HCT116 (cell line): ENCODE results near the gene MIER2. TPM values are rescaled to one million over a fixed set of nuclear protein-coding genes. Genes with fewer than 3 reads are reported as not detected.

Experiments used
- ATAC-seq: fragments of 200-7000 bp; cut with Tn5 transposase; 2 replicates; pipeline ENCODE4 v1.9.1; 2020; ENCODE audit warnings: mild to moderate bottlenecking, moderate library complexity
- BruUV-seq: library from RNA; stranded (reverse); fragments of 400-500 nt; replicated peaks from 2 replicates; lab custom pipeline; 2021; lab: Mats Ljungman, UMichigan
- CTCF ChIA-PET: fragments of 300-600 bp; sonication (Branson Sonifier 250); formaldehyde crosslinking; loops from one replicate; lab custom pipeline; 2021; ENCODE audit warnings: antibody characterized with exemption; lab: Charles Lee
- POLR2A ChIA-PET: fragments of 300-600, 350-600 bp; sonication (Branson Sonifier 250); formaldehyde crosslinking; loops from one replicate; lab custom pipeline; 2021; ENCODE audit warnings: antibody characterized with exemption; lab: Charles Lee
- RAD21 ChIA-PET, 2 experiments: fragments of 300-600 bp; sonication (Branson Sonifier 250); formaldehyde crosslinking; loops; one replicate each; lab custom pipeline; 2023; ENCODE audit warnings: low total read pairs in 2 of 2; ENCODE audit not compliant: uncharacterized antibody in 2 of 2, unreplicated experiment in 2 of 2, low non-redundant PET in 1 of 2; lab: Charles Lee
- DNase-seq: peaks from one replicate; pipeline ENCODE4 v3.0.0-alpha.2; 2010; ENCODE audit warnings: low read depth, low spot score
- H2AFZ ChIP-seq: fragments of 200-600 bp; shearing (Covaris generic), sonication (generic); 2 replicates; pipeline ENCODE4 v1.6.1; 2017; ENCODE audit warnings: low read depth, mixed run types, mixed read lengths, antibody characterized with exemption, low read length; ENCODE audit not compliant: poor library complexity, severe bottlenecking
- H3K27ac ChIP-seq: 2 replicates; pipeline ENCODE4 v1.5.1; 2012; ENCODE audit warnings: low read depth, low read length
- H3K27me3 ChIP-seq: fragments of 200-600 bp; sonication (generic); 2 replicates; pipeline ENCODE4 v1.6.1; 2016; ENCODE audit warnings: mixed run types, low read length, mixed read lengths; ENCODE audit not compliant: insufficient read depth
- H3K36me3 ChIP-seq, 2 experiments: fragments of 200-500 bp in 1 of 2; fragments of 200-600 bp in 1 of 2; sonication (Bioruptor generic) in 1 of 2; sonication (generic) in 1 of 2; 2 replicates each; pipeline versions ENCODE4 v1.5.1 to v1.6.1; 2014 to 2016; ENCODE audit warnings: low read length in 2 of 2, inconsistent platforms in 1 of 2, mixed read lengths in 1 of 2, mixed run types in 1 of 2; ENCODE audit not compliant: insufficient read depth in 2 of 2, control insufficient read depth in 1 of 2
- H3K4me1 ChIP-seq, 2 experiments: fragments of 200-600 bp in 1 of 2; sonication (generic) in 1 of 2; 2 replicates each; pipeline versions ENCODE4 v1.5.1 to v1.6.1; 2012 to 2017; ENCODE audit warnings: low read length in 2 of 2, inconsistent platforms in 1 of 2, mild to moderate bottlenecking in 1 of 2, mixed read lengths in 1 of 2, mixed run types in 1 of 2, moderate library complexity in 1 of 2; ENCODE audit not compliant: insufficient read depth in 2 of 2, control insufficient read depth in 1 of 2
- H3K4me2 ChIP-seq: fragments of 200-600 bp; sonication (generic); 2 replicates; pipeline ENCODE4 v1.6.1; 2017; ENCODE audit warnings: mixed run types, low read length, mixed read lengths
- H3K4me3 ChIP-seq, 2 experiments: fragments of 200-600 bp in 1 of 2; sonication (generic) in 1 of 2; replicated peaks in 1 of 2; 2 replicates each; pipeline ENCODE4 v1.5.1; 2011 to 2016; ENCODE audit warnings: low read length in 2 of 2, control low read depth in 1 of 2, low read depth in 1 of 2, mild to moderate bottlenecking in 1 of 2, mixed read lengths in 1 of 2, mixed run types in 1 of 2
- H3K79me2 ChIP-seq: fragments of 200-600 bp; sonication (generic); 2 replicates; pipeline ENCODE4 v1.6.1; 2017; ENCODE audit warnings: mild to moderate bottlenecking, mixed run types, low read length, moderate library complexity, mixed read lengths; ENCODE audit not compliant: insufficient read depth
- H3K9ac ChIP-seq: fragments of 200-600 bp; sonication (generic); 2 replicates; pipeline ENCODE4 v1.6.1; 2016; ENCODE audit warnings: low read length, mixed read lengths
- H3K9me2 ChIP-seq: fragments of 200-600 bp; sonication (generic), shearing (Covaris generic); 2 replicates; pipeline ENCODE4 v1.6.1; 2017; ENCODE audit warnings: mixed run types, mild to moderate bottlenecking, moderate library complexity; ENCODE audit not compliant: insufficient read depth
- H3K9me3 ChIP-seq, 2 experiments: fragments of 200-500 bp in 1 of 2; fragments of 200-600 bp in 1 of 2; sonication (Bioruptor generic) in 1 of 2; sonication (generic) in 1 of 2; 2 replicates each; pipeline ENCODE4 v1.6.1; 2014 to 2017; ENCODE audit warnings: low read length in 2 of 2, mixed read lengths in 2 of 2, inconsistent platforms in 1 of 2, low read depth in 1 of 2, mild to moderate bottlenecking in 1 of 2, mixed run types in 1 of 2, moderate library complexity in 1 of 2; ENCODE audit not compliant: control insufficient read depth in 1 of 2, insufficient read depth in 1 of 2
- H4K20me1 ChIP-seq: fragments of 200-600 bp; sonication (generic), shearing (Covaris generic); 2 replicates; pipeline ENCODE4 v1.6.1; 2017; ENCODE audit warnings: mixed run types, mild to moderate bottlenecking, moderate library complexity; ENCODE audit not compliant: insufficient read depth
- CEBPB ChIP-seq: IDR thresholded peaks from 2 replicates; pipeline ENCODE4 v1.6.1; 2012; ENCODE audit warnings: low read depth
- EGR1 ChIP-seq: IDR thresholded peaks from 2 replicates; pipeline ENCODE4 v1.6.1; 2012; ENCODE audit warnings: low read depth
- ELF1 ChIP-seq: IDR thresholded peaks from 2 replicates; pipeline ENCODE4 v1.6.1; 2012; ENCODE audit warnings: low read depth, borderline replicate concordance
- EZH2 ChIP-seq: fragments of 200-600 bp; sonication (generic); IDR thresholded peaks from 2 replicates; pipeline ENCODE4 v1.6.1; 2017; ENCODE audit warnings: antibody characterized with exemption, mixed run types
- FOSL1 ChIP-seq: IDR thresholded peaks from 2 replicates; pipeline ENCODE4 v1.6.1; 2012; ENCODE audit warnings: low read depth
- JUND ChIP-seq: IDR thresholded peaks from 2 replicates; pipeline ENCODE4 v1.6.1; 2012
- POLR2A ChIP-seq: IDR thresholded peaks from 2 replicates; pipeline ENCODE4 v1.7.0; 2011; ENCODE audit warnings: borderline replicate concordance; ENCODE audit not compliant: insufficient read depth, insufficient read length; ENCODE audit errors: extremely low read depth
- POLR2AphosphoS5 ChIP-seq: IDR thresholded peaks from 2 replicates; pipeline ENCODE4 v1.6.1; 2011; ENCODE audit warnings: mild to moderate bottlenecking, low read depth, low read length, moderate library complexity
- RAD21 ChIP-seq: IDR thresholded peaks from 2 replicates; pipeline ENCODE4 v1.6.1; 2012; ENCODE audit warnings: low read depth, mild to moderate bottlenecking
- SIN3A ChIP-seq: IDR thresholded peaks from 2 replicates; pipeline ENCODE4 v1.6.1; 2012; ENCODE audit warnings: low read depth
- SRF ChIP-seq: IDR thresholded peaks from 2 replicates; pipeline ENCODE4 v1.6.1; 2012; ENCODE audit warnings: low read depth
- TCF7L2 ChIP-seq: IDR thresholded peaks from 2 replicates; pipeline ENCODE4 v1.7.0; 2011; ENCODE audit warnings: borderline replicate concordance, inconsistent platforms; ENCODE audit not compliant: insufficient read depth, insufficient read length; ENCODE audit errors: extremely low read depth
- YY1 ChIP-seq: IDR thresholded peaks from 2 replicates; pipeline ENCODE4 v1.6.1; 2011; ENCODE audit warnings: low read length, low read depth, moderate library complexity, mild to moderate bottlenecking; ENCODE audit not compliant: insufficient replicate concordance; ENCODE audit errors: extremely low read depth
- ZNF274 ChIP-seq: fragments of 200-500 bp; sonication (Bioruptor generic); IDR thresholded peaks from 2 replicates; pipeline ENCODE4 v1.6.1; 2014; ENCODE audit warnings: mild to moderate bottlenecking, low read depth, low read length, inconsistent platforms
- intact Hi-C: fragments of 100-400 bp; cut with micrococcal nuclease; formaldehyde crosslinking; loops from 2 replicates; pipeline ENCODE4 v1.10.0; 2022
- total RNA-seq: library from RNA; stranded (reverse); gene quantifications from one replicate; pipeline ENCODE4 v1.2.1, GENCODE V29; 2021; ENCODE audit not compliant: unreplicated experiment
- TF ChIP-seq, protein P1 (sequence below): IDR thresholded peaks from 2 replicates; pipeline ENCODE4 v1.6.1; 2011; ENCODE audit warnings: mild to moderate bottlenecking, low read length, moderate library complexity; ENCODE audit not compliant: insufficient replicate concordance; ENCODE audit errors: extremely low read depth
- TF ChIP-seq, protein P2 (sequence below): IDR thresholded peaks from 2 replicates; pipeline ENCODE4 v1.6.1; 2012
- TF ChIP-seq, protein P3 (sequence below), 3 experiments: fragments of 200-600 bp in 1 of 3; sonication (generic) in 1 of 3; IDR thresholded peaks in 2 of 3; conservative IDR thresholded peaks in 1 of 3; 2 replicates each; pipeline ENCODE4 v1.5.1; 2012 to 2017; ENCODE audit warnings: low read depth in 2 of 3, low read length in 2 of 3, antibody characterized with exemption in 1 of 3, borderline replicate concordance in 1 of 3, control low read depth in 1 of 3, mild to moderate bottlenecking in 1 of 3, mixed read lengths in 1 of 3, mixed run types in 1 of 3, moderate library complexity in 1 of 3; ENCODE audit not compliant: insufficient read depth in 1 of 3

The MIER2 gene
- total RNA-seq, 1 experiment from 2014 or later: 41.5 TPM

DNA sequence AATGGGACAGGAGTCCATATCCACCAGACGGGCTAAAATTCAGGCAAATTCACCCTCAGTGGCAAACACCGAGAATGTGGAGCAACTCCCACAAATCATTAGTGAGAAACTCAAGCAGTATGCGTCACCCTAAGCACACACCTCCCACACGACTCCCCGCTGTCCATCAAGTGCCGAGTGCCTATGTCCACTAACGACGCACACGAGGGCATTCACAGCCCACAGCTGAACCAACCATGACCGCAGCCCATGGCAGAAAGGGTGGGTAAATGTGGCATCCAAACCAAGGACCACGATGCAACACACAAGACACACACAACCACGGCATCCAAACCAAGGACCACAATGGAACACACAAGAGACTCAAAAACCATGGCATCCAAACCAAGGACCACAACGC lies 22.0 kb downstream of the MIER2 start:
- RAD21 ChIA-PET: no interaction called here
- Histone ChIP-seq H4K20me1 (no peaks in the 10 kb centered on the region), H3K4me2 (no peak overlapping the region), H3K79me2 (peaks cover 20% of the 10 kb centered on the region), H3K9me2 (no peaks in the 10 kb centered on the region), H3K4me1 (no peaks in the 10 kb centered on the region), H3K36me3 (peaks cover 28 to 62% of the 10 kb centered on the region in 2 experiments), H3K27ac (no peak overlapping the region), H3K9me3 (peaks cover 1 to 6% of the 10 kb centered on the region in 2 experiments; a peak in 2 of 4 replicates), H3K9ac (no peak overlapping the region), H2AFZ (no peak overlapping the region), H3K27me3 (no peaks in the 10 kb centered on the region), H3K4me3 (no peak overlapping the region)
- intact Hi-C loops: no loop called here
- no peak for DNase-seq
- BruUV-seq: no TSS peak
- CTCF ChIA-PET: no interaction called here
- no peak for ATAC-seq
- TF ChIP-seq FOSL1 (no peak), ELF1 (no peak), EZH2 (no peak), YY1 (no peak), TCF7L2 (no peak), RAD21 (no peak), SRF (no peak), POLR2A (no peak), JUND (no peak), ZNF274 (no peak), POLR2AphosphoS5 (no peak), EGR1 (no peak), CEBPB (no peak), SIN3A (no peak)
- TF ChIP-seq, protein P1, sequence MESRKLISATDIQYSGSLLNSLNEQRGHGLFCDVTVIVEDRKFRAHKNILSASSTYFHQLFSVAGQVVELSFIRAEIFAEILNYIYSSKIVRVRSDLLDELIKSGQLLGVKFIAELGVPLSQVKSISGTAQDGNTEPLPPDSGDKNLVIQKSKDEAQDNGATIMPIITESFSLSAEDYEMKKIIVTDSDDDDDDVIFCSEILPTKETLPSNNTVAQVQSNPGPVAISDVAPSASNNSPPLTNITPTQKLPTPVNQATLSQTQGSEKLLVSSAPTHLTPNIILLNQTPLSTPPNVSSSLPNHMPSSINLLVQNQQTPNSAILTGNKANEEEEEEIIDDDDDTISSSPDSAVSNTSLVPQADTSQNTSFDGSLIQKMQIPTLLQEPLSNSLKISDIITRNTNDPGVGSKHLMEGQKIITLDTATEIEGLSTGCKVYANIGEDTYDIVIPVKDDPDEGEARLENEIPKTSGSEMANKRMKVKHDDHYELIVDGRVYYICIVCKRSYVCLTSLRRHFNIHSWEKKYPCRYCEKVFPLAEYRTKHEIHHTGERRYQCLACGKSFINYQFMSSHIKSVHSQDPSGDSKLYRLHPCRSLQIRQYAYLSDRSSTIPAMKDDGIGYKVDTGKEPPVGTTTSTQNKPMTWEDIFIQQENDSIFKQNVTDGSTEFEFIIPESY: no peak
- TF ChIP-seq, protein P2, sequence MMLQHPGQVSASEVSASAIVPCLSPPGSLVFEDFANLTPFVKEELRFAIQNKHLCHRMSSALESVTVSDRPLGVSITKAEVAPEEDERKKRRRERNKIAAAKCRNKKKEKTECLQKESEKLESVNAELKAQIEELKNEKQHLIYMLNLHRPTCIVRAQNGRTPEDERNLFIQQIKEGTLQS: no peak
- TF ChIP-seq, protein P3, sequence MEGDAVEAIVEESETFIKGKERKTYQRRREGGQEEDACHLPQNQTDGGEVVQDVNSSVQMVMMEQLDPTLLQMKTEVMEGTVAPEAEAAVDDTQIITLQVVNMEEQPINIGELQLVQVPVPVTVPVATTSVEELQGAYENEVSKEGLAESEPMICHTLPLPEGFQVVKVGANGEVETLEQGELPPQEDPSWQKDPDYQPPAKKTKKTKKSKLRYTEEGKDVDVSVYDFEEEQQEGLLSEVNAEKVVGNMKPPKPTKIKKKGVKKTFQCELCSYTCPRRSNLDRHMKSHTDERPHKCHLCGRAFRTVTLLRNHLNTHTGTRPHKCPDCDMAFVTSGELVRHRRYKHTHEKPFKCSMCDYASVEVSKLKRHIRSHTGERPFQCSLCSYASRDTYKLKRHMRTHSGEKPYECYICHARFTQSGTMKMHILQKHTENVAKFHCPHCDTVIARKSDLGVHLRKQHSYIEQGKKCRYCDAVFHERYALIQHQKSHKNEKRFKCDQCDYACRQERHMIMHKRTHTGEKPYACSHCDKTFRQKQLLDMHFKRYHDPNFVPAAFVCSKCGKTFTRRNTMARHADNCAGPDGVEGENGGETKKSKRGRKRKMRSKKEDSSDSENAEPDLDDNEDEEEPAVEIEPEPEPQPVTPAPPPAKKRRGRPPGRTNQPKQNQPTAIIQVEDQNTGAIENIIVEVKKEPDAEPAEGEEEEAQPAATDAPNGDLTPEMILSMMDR (IDR thresholded peaks at IDR 0.05 in 2 of 3, conservative IDR thresholded peaks at IDR 0.05 in 1 of 3; ENCODE audit: borderline replicate concordance in 1 of 3, insufficient read depth in 1 of 3, low read depth in 2 of 3, low read length in 2 of 3): no peak
- POLR2A ChIA-PET: no interaction called here
